ENCODE results near the gene COL4A2.

GRCh38 chr13:110506396-110506795, 199.3 kb downstream of the COL4A2 start:
- TF ChIP-seq, protein P1, sequence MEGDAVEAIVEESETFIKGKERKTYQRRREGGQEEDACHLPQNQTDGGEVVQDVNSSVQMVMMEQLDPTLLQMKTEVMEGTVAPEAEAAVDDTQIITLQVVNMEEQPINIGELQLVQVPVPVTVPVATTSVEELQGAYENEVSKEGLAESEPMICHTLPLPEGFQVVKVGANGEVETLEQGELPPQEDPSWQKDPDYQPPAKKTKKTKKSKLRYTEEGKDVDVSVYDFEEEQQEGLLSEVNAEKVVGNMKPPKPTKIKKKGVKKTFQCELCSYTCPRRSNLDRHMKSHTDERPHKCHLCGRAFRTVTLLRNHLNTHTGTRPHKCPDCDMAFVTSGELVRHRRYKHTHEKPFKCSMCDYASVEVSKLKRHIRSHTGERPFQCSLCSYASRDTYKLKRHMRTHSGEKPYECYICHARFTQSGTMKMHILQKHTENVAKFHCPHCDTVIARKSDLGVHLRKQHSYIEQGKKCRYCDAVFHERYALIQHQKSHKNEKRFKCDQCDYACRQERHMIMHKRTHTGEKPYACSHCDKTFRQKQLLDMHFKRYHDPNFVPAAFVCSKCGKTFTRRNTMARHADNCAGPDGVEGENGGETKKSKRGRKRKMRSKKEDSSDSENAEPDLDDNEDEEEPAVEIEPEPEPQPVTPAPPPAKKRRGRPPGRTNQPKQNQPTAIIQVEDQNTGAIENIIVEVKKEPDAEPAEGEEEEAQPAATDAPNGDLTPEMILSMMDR (IDR thresholded peaks at IDR 0.05), result no peak
- TF ChIP-seq EP300 (IDR thresholded peaks at IDR 0.05), result no peak

Data from ovary (tissue), 3 donors.